HepG2 (cell line): ENCODE measurements around the gene WDR6. TPM values are rescaled to one million over a fixed set of nuclear protein-coding genes. Genes with fewer than 3 reads are reported as not detected.

Experiments
- BATF2 ChIP-seq: sonication (generic); formaldehyde crosslinking; IDR thresholded peaks from 2 replicates; pipeline ENCODE4 v1.8.0; 2022; ENCODE audit warnings: mild to moderate bottlenecking, missing genetic modification reagents, moderate library complexity
- HMGA1 ChIP-seq: sonication (generic); formaldehyde crosslinking; conservative IDR thresholded peaks from 2 replicates; pipeline ENCODE4 v1.4.0; 2020; ENCODE audit warnings: missing genetic modification reagents
- KLF15 ChIP-seq: sonication (generic); formaldehyde crosslinking; IDR thresholded peaks from 2 replicates; pipeline ENCODE4 v1.8.1; 2023; ENCODE audit warnings: borderline replicate concordance, mild to moderate bottlenecking, inconsistent platforms, missing genetic modification reagents, mixed read lengths
- MYC ChIP-seq: sonication (generic); formaldehyde crosslinking; IDR thresholded peaks from 2 replicates; pipeline ENCODE4 v1.9.0; 2021; ENCODE audit warnings: missing genetic modification reagents, borderline replicate concordance
- NFATC3 ChIP-seq: sonication (generic); formaldehyde crosslinking; IDR thresholded peaks from 2 replicates; pipeline ENCODE4 v1.5.1; 2020; ENCODE audit warnings: mild to moderate bottlenecking, missing genetic modification reagents
- NFE2 ChIP-seq: sonication (generic); formaldehyde crosslinking; IDR thresholded peaks from 2 replicates; pipeline ENCODE4 v1.4.0; 2020; ENCODE audit warnings: missing genetic modification reagents
- POLR2AphosphoS2 ChIP-seq: IDR thresholded peaks from 2 replicates; pipeline ENCODE4 v1.6.1; 2011; ENCODE audit warnings: low read depth, low read length, improper control_type of control experiment
- RBM39 ChIP-seq: fragments of 200-400 bp; formaldehyde crosslinking; IDR thresholded peaks from one replicate; pipeline ENCODE4 v1.6.1; 2018; ENCODE audit warnings: antibody characterized with exemption, mild to moderate bottlenecking, low read depth, low read length; ENCODE audit not compliant: poor library complexity, severe bottlenecking
- SIN3B ChIP-seq: fragments of 150-350 bp; IDR thresholded peaks from 2 replicates; pipeline ENCODE4 v1.6.1; 2014; ENCODE audit warnings: low read length
- ZNF143 ChIP-seq: sonication (generic); formaldehyde crosslinking; IDR thresholded peaks from 2 replicates; pipeline ENCODE4 v1.4.0; 2020; ENCODE audit warnings: missing genetic modification reagents
- ZNF205 ChIP-seq: IDR thresholded peaks from 2 replicates; pipeline ENCODE4 v1.6.1; 2018; ENCODE audit warnings: missing biosample characterization, missing genetic modification reagents
- ZNF230 ChIP-seq: sonication (generic); formaldehyde crosslinking; IDR thresholded peaks from 2 replicates; pipeline ENCODE4 v1.4.0; 2020; ENCODE audit warnings: mild to moderate bottlenecking, missing genetic modification reagents
- ZNF710 ChIP-seq: sonication (generic); formaldehyde crosslinking; IDR thresholded peaks from 2 replicates; pipeline ENCODE4 v1.5.0; 2020; ENCODE audit warnings: mild to moderate bottlenecking, missing genetic modification reagents, borderline replicate concordance
- ZNF792 ChIP-seq: IDR thresholded peaks from 2 replicates; pipeline ENCODE4 v1.6.1; 2016
- polyA plus RNA-seq, 8 experiments: library from polyadenylated mRNA; depleted of rRNA in 3 of 8; stranded (reverse) in 7 of 8; unstranded in 1 of 8; fragments of >200 nt; fragmentation: Illumina TruSeq in 4 of 8; extraction: Trizol in 4 of 8; gene quantifications; 2 replicates each; pipeline versions ENCODE4 v1.2.1 to v1.2.3, GENCODE V29; 2011 to 2016; ENCODE audit warnings: low read depth in 4 of 8, missing spikeins in 1 of 8, mixed read lengths in 1 of 8; ENCODE audit not compliant: insufficient read depth in 1 of 8
- total RNA-seq, 5 experiments: library from RNA; depleted of rRNA; stranded (reverse); fragments of >200 nt; fragmentation: Illumina TruSeq; extraction: Trizol; gene quantifications; 2 replicates each; pipeline ENCODE4 v1.2.3, GENCODE V29; 2016; ENCODE audit warnings: low read depth in 1 of 5
- TF ChIP-seq, protein P1 (sequence below): sonication (generic); formaldehyde crosslinking; conservative IDR thresholded peaks from 2 replicates; pipeline ENCODE4 v1.5.0; 2020; ENCODE audit warnings: missing genetic modification reagents
- TF ChIP-seq, protein P2 (sequence below): sonication (generic); formaldehyde crosslinking; IDR thresholded peaks from 2 replicates; pipeline ENCODE4 v1.4.0; 2020; ENCODE audit warnings: mild to moderate bottlenecking, missing genetic modification reagents

Gene WDR6
- total and polyA plus RNA-seq, 2 of the 13 experiments (the other 11 are each of a cell fraction or from before 2014, with no cell fraction given): 73.4 to 139 TPM

GRCh38 chr3:49007068-49007770 lies at the start of gene WDR6 (continued):
- TF ChIP-seq, protein P1, sequence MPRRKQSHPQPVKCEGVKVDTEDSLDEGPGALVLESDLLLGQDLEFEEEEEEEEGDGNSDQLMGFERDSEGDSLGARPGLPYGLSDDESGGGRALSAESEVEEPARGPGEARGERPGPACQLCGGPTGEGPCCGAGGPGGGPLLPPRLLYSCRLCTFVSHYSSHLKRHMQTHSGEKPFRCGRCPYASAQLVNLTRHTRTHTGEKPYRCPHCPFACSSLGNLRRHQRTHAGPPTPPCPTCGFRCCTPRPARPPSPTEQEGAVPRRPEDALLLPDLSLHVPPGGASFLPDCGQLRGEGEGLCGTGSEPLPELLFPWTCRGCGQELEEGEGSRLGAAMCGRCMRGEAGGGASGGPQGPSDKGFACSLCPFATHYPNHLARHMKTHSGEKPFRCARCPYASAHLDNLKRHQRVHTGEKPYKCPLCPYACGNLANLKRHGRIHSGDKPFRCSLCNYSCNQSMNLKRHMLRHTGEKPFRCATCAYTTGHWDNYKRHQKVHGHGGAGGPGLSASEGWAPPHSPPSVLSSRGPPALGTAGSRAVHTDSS (CRISPR knock-in tag): no peak
- TF ChIP-seq ZNF205 (CRISPR knock-in tag) (peak; percentile 75; the same call in 1 of the 2 replicates), MYC (CRISPR knock-in tag) (peak; percentile 80; the same call in 1 of the 2 replicates), ZNF710 (CRISPR knock-in tag) (peak; percentile 43; the same call in 1 of the 2 replicates), POLR2AphosphoS2 (no peak), SIN3B (peak; percentile 40; the same call in 1 of the 2 replicates), HMGA1 (CRISPR knock-in tag) (no peak), ZNF792 (peak; percentile 63; the same call in 1 of the 2 replicates), RBM39 (peak; percentile 90), ZNF230 (peak; percentile 88), BATF2 (CRISPR knock-in tag) (0 out of 2 replicates have a peak, but pooled peaks have one; percentile 5), ZNF143 (CRISPR knock-in tag) (peak; percentile 67), NFATC3 (CRISPR knock-in tag) (0 out of 2 replicates have a peak, but pooled peaks have one; percentile 8), KLF15 (CRISPR knock-in tag) (peak; percentile 73; the same call in 1 of the 2 replicates), NFE2 (CRISPR knock-in tag) (no peak)
- TF ChIP-seq, protein P2, sequence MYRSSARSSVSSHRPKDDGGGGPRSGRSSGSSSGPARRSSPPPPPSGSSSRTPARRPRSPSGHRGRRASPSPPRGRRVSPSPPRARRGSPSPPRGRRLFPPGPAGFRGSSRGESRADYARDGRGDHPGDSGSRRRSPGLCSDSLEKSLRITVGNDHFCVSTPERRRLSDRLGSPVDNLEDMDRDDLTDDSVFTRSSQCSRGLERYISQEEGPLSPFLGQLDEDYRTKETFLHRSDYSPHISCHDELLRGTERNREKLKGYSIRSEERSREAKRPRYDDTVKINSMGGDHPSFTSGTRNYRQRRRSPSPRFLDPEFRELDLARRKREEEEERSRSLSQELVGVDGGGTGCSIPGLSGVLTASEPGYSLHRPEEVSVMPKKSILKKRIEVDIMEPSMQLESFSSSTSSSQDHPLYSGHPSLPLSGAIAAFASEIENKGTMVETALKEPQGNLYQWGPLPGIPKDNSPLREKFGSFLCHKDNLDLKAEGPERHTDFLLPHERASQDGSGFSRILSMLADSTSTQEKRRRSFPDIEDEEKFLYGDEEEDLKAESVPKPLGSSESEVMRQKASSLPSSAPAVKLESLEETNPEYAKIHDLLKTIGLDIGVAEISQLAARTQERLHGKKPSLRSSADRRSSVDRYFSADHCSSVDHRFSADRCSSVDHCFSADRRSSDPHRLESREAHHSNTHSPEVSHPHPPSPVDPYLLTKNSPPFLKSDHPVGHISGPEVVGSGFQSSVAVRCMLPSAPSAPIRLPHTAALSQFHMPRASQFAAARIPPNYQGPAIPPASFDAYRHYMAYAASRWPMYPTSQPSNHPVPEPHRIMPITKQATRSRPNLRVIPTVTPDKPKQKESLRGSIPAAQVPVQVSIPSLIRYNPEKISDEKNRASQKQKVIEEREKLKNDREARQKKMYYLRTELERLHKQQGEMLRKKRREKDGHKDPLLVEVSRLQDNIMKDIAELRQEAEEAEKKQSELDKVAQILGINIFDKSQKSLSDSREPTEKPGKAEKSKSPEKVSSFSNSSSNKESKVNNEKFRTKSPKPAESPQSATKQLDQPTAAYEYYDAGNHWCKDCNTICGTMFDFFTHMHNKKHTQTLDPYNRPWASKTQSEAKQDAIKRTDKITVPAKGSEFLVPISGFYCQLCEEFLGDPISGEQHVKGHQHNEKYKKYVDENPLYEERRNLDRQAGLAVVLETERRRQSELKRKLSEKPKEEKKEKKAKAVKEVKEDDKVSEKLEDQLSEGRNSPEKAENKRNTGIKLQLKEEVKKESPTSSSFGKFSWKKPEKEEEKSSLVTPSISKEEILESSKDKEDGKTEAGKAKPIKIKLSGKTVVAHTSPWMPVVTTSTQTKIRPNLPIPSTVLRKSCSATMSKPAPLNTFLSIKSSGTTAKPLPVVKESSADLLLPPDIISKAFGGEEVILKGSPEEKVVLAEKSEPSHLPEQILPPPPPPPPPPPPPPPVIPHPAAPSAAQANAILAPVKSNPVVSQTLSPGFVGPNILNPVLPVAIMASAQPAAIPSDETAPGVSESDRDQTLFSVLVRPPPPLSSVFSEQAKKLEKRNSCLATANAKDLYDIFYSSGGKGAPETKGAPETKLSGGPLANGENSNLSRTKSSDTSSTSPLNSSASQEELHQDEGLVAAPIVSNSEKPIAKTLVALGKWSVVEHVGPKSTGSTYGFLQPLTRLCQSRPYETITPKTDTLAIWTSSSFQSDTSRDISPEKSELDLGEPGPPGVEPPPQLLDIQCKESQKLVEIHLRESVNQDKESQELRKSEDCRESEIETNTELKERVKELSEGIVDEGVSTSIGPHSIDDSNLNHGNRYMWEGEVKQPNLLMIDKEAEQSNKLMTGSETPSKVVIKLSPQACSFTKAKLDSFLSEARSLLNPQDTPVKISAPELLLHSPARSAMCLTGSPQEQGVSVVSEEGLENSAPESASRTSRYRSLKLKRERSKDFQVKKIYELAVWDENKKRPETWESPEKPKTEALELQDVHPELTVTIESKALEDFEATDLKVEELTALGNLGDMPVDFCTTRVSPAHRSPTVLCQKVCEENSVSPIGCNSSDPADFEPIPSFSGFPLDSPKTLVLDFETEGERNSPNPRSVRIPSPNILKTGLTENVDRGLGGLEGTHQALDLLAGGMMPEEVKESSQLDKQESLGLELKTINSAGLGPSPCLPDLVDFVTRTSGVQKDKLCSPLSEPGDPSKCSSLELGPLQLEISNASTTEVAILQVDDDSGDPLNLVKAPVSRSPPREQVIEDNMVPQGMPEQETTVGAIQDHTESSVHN (CRISPR knock-in tag): no peak
